ENCODE data around the gene ZNF837.

DNA sequence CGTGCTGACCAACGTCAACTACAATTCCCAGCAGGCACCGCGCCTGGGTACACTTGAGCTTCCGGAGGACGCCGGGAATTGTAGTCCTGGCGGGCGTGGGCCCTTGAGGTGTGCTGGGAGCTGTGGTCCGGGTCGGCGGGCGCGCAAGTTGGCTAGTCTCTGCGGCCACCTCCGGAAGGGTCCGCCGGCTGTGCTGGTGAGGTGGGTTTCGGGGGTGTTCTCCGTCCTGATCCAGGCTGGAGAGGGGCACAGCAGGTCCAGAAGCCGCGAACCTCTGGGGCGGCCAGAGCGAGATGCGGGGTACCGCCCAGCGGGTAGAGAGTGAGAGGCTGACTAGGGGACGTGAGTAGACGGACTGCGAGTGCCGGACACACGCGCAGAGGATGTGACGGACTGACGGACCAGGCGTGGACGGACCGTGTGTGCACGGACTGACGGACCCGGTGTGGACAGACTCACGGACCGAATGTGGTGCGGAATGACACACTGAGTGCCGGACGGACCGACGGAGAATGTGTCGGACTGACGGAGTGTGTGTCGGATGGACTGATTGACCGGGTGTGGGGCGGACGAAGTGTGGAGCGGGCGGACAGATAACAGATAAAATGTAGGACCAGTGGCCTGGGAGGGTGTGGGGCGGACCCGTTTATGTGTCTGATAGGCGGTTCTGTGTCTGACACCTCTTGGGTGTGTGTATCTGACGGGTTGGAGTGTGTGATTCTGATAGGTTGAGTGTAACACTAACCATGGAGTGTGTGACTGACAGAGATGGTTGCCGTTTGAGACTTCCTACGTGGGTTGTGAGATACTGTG lies 53.7 kb downstream of the ZNF837 start, which contains the start of gene ZSCAN22:
- TF ChIP-seq POLR2A (IDR thresholded peaks at IDR 0.05) (peak in 1 of 2 donors; percentile 39), POLR2AphosphoS5 (IDR thresholded peaks at IDR 0.05; ENCODE audit: insufficient read depth in 1 of 2, low read depth in 1 of 2) (peak; percentile 94 to 95)
- TF ChIP-seq, protein P1, sequence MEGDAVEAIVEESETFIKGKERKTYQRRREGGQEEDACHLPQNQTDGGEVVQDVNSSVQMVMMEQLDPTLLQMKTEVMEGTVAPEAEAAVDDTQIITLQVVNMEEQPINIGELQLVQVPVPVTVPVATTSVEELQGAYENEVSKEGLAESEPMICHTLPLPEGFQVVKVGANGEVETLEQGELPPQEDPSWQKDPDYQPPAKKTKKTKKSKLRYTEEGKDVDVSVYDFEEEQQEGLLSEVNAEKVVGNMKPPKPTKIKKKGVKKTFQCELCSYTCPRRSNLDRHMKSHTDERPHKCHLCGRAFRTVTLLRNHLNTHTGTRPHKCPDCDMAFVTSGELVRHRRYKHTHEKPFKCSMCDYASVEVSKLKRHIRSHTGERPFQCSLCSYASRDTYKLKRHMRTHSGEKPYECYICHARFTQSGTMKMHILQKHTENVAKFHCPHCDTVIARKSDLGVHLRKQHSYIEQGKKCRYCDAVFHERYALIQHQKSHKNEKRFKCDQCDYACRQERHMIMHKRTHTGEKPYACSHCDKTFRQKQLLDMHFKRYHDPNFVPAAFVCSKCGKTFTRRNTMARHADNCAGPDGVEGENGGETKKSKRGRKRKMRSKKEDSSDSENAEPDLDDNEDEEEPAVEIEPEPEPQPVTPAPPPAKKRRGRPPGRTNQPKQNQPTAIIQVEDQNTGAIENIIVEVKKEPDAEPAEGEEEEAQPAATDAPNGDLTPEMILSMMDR (IDR thresholded peaks at IDR 0.05) = no peak
